GM12892 (cell line): ENCODE measurements around the gene C19orf85.

ENCODE experiments used
- POLR2A ChIP-seq: IDR thresholded peaks from 2 replicates; pipeline ENCODE4 v1.6.1; 2011; ENCODE audit warnings: low read depth, low read length, control low read depth
- POLR2AphosphoS5 ChIP-seq: IDR thresholded peaks from 2 replicates; pipeline ENCODE4 v1.6.1; 2011; ENCODE audit warnings: low read depth, low read length, control low read depth
- TAF1 ChIP-seq: IDR thresholded peaks from 2 replicates; pipeline ENCODE4 v1.6.1; 2011; ENCODE audit warnings: low read depth, mild to moderate bottlenecking, control low read depth, low read length, borderline replicate concordance

GRCh38 chr19:55492362-55492944 lies 27.9 kb upstream of the C19orf85 start:
- TF ChIP-seq POLR2A (no peak), POLR2AphosphoS5 (no peak), TAF1 (no peak)
